NCI-H510A treated with DMSO at 0.1 percent for 48 hours (cell line): ENCODE measurements around the gene CHAF1A.

Experiments used
- DNase-seq: peaks from one replicate; lab custom pipeline; 2025; lab: John Stamatoyannopoulos, UW

CHAF1A gene

DNA sequence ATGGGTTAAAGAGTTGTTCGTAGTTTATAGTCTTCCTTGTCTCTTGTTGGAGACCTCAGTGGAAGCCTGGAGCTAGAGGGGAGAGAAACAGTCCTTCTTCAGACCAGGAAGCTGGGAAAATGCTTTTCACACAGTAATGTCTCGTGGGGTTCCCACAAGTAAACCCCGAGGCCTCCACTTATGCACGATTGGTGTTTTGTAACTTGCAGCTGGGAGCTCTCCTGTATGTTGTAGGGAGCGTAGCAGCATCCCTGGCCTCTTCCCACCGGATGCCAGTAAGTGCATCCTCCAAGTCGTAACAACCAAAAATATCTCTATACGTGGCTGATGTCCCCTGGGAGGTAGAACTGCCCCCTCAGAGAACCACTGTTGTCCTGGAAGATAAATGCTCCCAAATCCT lies 3.5 kb downstream of the CHAF1A start:
- DNase-seq: no peak

DNA sequence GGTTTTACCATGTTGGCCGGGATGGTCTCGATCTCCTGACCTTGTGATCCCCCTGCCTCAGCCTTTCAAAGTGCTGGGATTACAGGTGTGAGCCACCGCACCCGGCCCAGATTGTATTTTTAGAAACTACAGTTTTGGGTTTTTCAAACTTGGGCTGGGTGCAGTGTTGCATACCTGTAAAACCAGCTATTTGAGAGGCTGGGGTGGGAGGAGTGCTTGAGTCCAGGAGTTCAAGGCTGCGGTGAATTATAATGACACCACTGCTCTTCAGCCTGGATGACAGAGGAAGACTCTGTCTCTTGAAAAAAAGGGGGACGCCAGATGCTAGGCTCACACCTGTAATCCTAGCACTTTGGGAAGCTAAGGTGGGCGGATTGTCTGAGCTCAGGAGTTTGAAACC lies 4.2 kb downstream of the CHAF1A start:
- DNase-seq: no peak

DNA sequence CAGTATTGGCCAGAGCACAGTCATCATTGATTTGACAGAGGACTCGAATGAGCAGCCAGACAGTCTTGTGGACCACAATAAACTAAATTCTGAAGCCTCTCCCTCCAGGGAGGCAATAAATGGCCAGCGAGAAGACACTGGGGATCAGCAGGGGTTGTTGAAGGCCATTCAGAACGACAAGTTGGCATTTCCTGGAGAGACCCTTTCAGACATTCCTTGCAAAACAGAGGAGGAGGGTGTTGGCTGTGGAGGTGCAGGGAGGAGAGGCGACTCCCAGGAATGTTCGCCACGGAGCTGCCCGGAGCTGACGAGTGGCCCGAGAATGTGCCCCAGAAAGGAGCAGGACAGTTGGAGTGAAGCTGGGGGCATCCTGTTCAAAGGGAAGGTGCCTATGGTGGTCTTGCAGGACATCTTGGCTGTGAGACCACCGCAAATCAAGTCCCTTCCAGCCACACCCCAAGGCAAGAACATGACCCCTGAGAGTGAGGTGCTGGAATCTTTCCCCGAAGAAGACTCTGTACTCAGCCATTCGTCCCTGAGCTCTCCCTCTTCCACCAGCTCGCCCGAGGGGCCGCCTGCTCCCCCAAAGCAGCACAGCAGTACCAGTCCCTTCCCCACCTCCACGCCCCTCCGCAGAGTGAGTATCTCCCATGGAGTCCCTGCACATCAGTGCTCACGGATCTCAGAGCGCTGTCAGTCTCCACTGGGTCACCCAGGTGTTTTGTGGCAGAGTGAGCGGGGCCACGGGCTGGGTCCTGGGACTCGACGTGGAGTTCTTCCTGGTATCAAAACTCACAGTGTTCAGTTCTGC lies 6.9 kb downstream of the CHAF1A start:
- DNase-seq: no peak

DNA sequence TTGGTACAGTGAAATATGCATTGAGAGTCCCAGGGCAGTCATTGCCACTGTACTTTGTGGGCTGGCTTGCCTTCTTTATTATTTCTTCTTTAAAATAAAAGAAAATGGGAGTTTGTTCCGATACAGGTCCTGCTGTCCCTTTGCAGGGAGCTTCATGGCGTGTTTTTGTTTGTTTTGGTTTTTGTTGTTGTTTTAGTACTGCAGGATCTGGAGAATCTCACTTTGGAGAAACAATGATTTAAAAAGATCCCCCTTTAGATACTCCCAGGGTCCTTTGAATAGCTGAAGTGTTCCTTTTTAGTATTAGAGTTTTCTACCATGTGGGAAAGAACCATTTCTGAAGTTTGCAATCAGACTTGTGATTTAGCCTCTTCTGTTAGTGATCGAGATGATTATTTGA lies 11.1 kb downstream of the CHAF1A start:
- DNase-seq: no peak

DNA sequence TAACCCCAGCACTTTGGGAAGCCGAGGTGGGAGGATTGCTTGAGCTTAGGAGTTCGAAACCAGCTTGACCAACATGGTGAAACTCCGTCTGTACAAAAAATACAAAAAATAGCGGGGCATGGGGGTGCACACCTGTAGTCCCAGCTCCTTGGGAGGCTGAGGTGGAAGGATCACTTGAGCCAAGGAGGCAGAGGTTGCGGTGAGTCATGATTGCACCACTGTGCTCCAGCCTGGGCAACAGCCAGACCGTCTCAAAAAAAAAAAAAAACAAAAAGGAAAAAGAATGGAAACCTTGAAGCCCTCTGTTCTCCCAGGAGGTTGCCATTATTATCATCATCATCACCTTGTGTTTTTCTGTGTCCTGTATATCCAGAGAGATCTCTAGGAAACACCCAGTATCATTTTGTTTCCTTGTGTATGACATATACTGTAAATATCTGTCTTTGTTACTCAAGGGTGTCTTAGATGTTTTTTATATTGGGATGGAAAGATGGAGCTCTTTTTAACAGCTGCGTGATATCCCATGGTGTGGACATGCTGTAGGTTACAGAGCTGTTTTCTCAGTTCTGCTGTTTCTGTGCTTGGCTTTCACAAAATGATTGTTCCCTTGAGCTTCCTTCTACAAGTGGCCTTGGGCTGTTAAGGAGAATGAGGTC lies 11.8 kb downstream of the CHAF1A start:
- no peak for DNase-seq

DNA sequence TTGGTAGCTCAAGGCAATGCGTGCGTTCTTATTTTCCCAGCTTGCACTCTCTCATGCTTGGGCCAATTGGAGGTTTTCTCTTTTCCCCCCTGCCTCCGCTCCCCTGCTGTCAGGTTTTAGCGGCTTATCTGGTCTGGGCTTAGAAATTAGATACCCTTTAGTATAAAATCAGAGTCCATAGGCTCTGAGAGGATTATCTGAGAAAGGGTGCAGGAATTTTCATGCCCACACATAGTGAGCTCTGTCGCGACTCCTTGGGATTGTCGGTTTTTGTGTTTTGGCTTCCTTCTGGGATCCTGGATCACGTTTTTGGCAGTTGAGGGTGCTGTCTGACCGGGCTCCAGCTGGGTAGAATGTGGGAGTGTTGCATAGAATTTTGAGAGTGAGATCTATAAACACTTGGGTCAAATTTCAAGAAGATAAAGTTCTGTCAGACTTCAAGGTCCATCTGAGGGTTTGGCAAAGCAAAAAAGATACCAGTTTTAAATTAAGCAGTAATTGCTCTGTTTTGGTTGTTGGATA lies 12.4 kb downstream of the CHAF1A start:
- no peak for DNase-seq

DNA sequence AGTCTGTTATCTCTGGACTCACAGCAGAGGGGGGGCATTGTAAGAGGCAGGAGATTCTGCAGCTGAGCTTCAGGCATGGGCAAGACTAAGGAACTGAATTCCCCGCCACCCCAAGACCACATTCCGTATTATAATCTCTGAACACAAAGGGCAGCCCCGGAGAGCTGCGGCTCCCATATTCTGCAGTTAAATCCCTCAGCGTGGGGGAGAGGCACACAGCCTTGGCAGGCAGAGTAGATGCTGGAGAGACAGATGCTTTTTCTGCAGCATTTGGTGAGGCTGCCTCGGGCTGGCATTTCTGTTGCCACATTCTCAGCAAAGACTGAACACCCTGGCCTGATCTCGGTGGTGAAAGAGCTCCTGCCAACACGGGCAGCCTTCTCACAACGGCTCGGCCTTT lies 12.9 kb downstream of the CHAF1A start:
- no peak for DNase-seq

DNA sequence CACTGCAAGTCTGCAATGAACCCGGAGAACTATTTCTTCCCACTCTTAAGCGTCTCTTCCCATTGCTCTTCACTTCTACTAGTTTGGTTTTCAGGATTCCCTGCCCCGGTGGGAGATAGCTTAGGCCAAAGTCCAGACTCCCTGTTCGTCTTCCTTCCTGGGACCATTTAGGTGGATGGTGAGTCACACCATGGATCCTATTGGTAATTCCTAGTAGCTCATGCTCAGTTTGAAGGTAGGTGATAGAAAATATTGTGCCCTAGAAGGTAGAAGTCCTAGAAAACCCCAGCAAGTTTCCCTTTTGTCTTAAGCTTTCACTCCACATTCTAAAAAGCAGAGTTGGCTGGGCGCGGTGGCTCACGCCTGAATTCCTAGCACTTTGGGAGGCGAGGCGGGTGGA lies 13.8 kb downstream of the CHAF1A start:
- DNase-seq: no peak

DNA sequence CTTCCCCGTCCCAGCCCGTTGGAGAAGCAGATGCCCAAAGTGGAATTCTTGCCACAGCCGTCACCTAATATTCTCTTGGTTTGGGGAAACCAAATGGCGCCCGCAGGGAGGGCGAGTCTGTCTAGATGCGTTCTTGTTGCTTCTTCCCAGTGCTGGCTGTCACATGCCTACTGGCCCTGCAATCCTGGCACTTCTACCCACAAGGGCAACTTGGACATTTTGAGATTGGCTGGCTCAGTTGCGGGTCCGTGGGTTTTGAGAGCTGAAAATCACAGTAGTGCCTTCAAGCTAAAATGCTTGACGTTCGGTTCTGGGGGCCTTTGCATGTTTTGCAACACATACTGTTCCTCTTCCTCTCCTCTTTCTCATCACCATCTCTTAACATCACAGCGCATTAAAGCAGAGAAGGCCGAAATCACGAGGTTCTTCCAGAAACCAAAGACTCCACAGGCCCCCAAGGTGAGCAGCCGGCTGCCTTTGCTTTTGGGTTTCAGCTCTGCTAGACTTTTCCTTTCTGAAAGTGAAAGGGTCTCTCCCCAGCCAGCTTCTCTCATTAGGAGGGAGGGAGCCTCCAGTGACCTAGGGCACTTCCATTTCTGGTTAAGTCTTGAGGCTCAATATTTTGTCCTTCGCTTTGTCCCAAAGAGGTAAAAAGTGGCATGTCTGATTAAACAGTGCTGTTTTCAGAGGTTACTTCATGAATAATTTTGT lies 21.1 kb downstream of the CHAF1A start:
- no peak for DNase-seq

DNA sequence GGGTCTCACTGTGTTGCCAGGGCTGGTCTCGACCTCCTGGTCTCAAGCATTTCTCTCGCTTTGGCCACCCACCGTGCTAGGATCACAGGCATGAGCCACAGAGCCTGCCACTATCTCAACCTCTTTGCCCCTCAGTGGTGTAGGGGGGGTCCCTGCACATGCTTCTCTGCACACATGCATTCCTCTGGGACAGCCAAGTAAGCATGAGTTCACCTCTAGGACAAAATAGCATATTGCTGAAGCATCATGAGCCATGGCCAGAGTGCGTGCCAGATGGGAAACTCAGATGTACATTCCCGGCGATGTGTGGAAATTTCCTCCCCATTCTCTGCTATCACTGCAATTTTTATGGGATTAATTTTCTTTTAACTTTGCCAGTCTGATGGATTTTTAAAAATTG lies 23.1 kb downstream of the CHAF1A start:
- DNase-seq: no peak

DNA sequence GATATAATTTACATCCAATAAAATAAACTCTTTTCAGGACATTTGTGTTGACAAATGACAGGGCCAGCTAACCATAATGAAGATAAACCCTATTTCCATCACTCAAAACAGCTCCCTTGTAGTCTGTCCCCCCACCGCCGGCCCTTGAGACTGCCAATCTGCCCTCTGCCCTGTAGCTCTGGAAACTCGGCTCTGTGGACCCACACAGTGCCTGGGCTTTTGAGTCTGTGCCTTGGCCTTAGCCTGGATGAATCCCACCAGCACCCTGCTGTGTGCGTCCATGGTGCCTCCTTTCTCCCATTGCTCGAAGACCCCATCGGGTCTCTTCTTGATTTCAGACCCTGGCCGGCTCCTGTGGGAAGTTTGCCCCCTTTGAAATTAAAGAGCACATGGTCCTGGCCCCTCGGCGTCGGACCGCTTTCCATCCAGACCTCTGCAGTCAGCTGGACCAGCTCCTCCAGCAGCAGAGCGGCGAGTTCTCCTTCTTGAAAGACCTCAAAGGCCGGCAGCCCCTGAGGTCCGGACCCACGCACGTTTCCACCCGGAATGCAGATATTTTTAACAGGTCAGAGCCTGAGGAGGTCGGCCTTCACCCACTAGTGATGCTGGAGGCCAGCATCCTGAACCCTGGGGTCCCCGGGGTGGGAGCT lies 26.0 kb downstream of the CHAF1A start:
- no peak for DNase-seq

DNA sequence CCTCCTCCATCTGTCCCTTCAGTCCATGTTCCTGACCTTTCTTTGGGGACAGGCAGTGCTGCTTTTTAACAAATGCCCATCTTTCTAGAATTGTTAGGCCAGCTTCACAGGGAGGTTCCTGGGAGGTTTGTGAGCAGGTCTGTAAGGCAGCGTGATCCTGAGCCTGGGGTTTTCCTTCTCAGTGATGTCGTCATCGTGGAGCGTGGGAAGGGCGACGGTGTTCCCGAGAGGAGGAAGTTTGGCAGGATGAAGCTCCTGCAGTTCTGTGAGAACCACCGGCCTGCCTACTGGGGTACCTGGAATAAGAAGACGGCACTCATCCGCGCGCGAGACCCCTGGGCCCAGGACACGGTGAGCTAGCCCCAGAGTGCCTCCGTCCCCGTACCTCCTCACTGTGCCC lies 26.8 kb downstream of the CHAF1A start:
- DNase-seq: no peak

DNA sequence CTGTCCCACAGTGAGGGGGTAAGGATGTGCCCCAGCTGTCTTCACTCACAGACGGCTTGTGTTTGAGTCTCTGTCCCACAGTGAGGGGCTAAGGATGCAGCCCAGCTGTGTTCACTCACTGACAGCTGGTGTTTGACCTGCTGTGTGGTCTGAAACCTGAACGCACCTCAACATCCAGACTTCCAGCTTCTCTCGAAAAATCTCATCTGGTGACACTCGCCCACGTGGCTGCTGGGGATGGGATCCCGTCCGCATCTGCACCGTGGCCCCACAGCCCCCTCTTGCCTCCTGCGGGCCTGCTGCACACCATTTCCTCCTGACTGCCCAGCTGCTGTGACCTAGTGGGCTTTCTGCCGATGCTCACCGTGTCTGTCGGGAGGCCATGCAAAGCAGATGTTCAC lies 27.3 kb downstream of the CHAF1A start:
- DNase-seq: no peak

DNA sequence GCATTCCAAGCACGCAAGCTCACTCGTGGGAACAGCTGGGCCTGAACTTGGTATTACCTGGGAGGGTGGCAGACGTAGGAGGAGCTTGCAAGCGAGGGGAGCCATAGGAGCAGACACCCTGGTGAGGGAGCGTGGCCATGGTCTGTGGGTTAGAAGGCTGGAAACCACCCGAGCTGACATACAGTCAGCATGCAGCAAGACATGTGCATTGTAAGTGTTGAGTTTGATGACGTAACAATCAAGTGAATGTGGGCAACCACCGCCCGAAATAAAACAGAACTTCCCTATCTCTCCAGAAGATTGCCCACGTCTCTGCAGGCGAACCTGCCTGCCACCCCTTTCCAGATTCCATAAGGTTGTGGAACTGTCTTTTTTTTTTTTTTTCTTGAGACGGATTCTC lies 28.3 kb downstream of the CHAF1A start:
- no peak for DNase-seq

DNA sequence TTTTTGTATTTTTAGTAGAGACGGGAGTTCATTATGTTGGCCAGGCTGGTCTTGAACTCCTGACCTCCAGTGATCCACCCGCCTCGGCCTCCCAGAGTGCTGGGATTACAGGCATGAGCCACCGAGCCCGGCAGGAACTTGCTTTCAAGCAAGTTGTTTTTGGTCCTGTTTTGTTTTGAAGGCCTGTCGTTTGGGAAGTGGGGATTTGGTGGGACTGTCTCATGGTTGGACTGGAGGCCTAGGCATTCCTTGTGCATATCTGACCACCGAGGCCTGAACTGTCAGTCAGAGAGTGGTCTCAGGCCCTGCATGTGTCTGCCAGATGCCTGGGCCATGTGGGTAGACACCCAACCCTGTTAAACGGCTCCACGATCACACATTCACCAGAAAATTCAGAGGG lies 28.9 kb downstream of the CHAF1A start:
- no peak for DNase-seq

DNA sequence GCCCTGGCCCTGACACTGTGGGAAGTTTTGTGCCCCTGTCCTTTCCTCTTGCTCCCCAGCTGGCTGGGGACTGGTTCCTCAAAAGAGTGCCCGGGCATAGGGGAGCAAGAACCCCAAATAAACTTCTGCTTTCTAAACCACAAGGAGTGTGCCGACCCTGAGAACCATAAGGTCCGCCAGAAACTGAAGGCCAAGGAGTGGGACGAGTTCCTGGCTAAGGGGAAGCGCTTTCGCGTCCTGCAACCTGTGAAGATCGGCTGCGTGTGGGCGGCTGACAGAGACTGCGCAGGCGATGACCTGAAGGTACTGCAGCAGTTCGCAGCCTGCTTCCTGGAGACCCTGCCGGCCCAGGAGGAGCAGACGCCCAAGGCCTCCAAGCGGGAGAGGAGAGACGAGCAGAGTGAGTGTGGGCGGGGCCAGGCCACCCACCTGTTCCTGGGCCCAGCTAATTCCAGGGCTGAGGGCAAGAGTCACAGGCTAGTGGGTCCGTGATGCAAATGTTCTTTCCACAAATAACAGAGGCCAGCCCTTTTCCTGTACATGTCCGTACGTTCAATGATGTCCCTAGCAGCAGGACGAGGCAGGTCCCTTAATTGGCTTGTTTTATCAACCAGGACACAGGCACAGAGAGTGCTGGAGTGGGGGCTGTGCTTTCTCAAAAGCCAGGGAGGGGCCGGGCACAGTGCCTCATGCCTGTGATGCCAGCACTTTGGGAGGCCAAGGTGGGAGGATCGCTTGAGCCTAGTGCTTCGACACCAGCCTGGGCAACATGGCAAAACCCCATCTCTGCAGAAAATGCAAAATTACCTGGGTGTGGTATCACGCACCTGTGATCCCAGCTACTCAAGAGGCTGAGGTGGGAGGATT lies 29.6 kb downstream of the CHAF1A start:
- DNase-seq: no peak

DNA sequence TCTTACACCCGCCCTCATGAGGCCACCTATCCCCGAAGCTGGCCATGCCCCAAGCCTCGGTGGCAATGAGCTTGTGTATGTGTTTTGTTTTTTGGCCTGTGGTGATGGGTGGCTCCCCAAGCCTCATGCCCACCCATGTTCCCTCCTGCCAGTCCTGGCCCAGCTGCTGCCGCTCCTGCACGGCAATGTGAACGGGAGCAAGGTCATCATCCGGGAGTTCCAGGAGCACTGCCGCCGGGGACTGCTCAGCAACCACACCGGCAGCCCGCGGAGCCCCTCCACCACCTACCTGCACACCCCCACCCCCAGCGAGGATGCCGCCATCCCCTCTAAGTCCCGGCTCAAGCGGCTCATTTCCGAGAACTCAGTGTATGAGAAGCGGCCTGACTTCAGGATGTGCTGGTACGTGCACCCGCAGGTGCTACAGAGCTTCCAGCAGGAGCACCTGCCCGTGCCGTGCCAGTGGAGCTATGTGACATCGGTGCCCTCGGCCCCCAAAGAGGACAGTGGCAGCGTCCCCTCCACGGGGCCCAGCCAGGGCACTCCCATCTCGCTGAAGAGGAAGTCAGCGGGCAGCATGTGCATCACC lies 30.6 kb downstream of the CHAF1A start:
- no peak for DNase-seq

DNA sequence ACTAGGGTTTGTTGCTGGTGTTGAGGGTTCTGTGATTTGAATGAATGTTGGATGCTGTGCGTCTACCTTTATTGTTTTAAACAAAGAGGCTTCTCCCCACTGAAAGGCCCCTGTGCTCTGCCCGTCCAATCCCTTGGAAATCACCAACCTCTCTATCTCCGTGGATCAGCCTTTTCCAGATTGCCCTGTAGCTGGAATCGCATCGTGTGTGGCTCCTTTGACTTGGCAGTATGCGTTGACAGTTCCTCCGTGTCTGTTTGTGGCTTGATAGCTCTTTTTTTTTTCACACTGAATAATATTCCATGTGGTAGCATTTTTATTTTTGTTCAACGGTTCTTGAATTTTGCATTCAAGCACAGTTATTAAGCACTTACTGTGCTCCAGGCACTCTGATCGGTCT lies 32.0 kb downstream of the CHAF1A start:
- no peak for DNase-seq

DNA sequence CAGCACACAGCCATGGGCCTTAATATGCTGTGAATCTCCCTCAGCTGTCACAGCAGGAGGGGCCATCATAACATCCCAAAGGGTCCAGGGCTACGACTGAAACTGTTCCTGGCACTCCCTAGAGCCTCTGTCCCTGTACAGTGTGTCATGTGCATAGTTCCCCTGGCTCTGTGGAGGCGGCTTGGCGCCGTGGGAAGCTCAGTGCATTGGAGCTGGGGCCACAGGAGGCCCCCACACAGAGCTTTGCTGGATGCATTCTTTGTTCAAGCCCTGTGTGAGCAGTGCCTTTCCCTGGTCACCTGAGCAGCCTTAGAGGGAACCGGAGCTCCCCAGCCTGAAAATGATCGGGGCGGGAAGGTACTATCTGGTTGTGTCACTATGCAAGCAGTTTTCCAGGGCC lies 33.8 kb downstream of the CHAF1A start:
- DNase-seq: no peak

DNA sequence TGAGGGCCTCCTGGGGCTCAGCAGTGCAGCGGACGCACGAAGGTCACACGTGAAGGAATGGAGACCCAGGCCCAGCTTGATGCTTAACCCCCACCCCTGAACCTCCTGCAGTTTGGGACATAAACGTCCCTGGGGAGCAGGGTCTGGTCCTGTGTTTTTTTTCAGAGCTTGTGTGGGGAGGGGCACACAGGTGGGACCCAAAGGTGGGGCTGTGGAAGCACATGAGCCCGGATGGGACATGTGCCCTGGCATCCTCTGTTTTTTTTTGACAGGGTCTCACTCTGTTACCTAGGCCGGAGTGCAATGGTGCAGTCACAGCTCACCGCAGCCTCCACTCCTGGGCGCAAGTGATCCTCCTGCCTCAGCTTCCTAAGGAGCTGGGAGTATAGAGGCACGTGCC lies 34.7 kb downstream of the CHAF1A start:
- DNase-seq: no peak

DNA sequence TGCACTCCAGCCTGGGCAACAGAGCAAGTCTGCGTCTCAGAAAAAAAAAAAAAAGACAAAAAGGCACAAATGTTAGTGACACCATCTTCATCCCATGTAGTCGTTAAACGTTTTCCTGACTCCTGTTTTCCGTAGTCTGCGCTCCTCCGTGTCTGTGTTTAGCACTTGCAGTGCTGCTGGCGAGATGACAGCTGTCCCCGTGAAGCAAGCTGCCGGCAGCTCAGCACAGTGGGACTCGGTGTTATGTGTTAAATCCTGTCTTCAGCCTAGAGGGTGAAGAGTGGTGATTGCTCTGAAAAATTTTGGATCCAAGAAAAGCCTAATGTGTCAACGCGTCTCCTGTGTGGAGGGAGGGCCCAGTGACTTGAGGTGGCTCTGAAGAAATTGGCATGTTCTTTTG lies 36.8 kb downstream of the CHAF1A start:
- no peak for DNase-seq
